ENCODE results near the gene PCYT1A. TPM values are rescaled to one million over a fixed set of nuclear protein-coding genes. Genes with fewer than 3 reads are reported as not detected.
A peak's percentile ranks its signal among the peaks of the same experiment; 100 is the strongest.

The PCYT1A gene
- total RNA-seq, 1 experiment from 2014 or later, result 64.5 TPM

GRCh38 chr3:196275126-196275525, 12.4 kb downstream of the PCYT1A start:
- no peaks in the 10 kb centered on the region for H3K9me3 Mint-ChIP-seq (ENCODE audit: unreplicated experiment)
- ChIA-PET CTCF (no interaction called here), POLR2A (interaction anchor here (0.8 kb wide), 1 partner anchor 22 kb away, joined by 5 read pairs; no protein-coding TSS in a partner anchor)
- no peak for TF ChIP-seq CTCF (IDR thresholded peaks at IDR 0.05; ENCODE audit: unreplicated experiment)
- H3K36me3 Mint-ChIP-seq (ENCODE audit: insufficient read depth, unreplicated experiment), result peaks cover 20% of the 10 kb centered on the region
- DNase-seq (ENCODE audit: unreplicated experiment), result no peak
- no peak overlapping the region for H3K4me3 Mint-ChIP-seq (ENCODE audit: unreplicated experiment)
- intact Hi-C loops (cut with micrococcal nuclease), result no loop called here
- no peaks in the 10 kb centered on the region for H3K27me3 Mint-ChIP-seq (ENCODE audit: insufficient read depth, unreplicated experiment)
- no peak overlapping the region for H3K27ac Mint-ChIP-seq (ENCODE audit: low read depth, unreplicated experiment)
- peaks cover 27% of the 10 kb centered on the region for H3K4me1 Mint-ChIP-seq (ENCODE audit: insufficient read depth, unreplicated experiment)
- no TSS peak for BruUV-seq (replicated peaks)

- Mint-ChIP-seq H3K27ac (ENCODE audit: low read depth, unreplicated experiment) (peak overlapping the region; percentile 46), H3K4me3 (ENCODE audit: unreplicated experiment) (no peak overlapping the region), H3K4me1 (ENCODE audit: insufficient read depth, unreplicated experiment) (peaks cover 28% of the 10 kb centered on the region), H3K36me3 (ENCODE audit: insufficient read depth, unreplicated experiment) (peaks cover 23% of the 10 kb centered on the region), H3K9me3 (ENCODE audit: unreplicated experiment) (no peaks in the 10 kb centered on the region), H3K27me3 (ENCODE audit: insufficient read depth, unreplicated experiment) (no peaks in the 10 kb centered on the region)
- intact Hi-C loops (cut with micrococcal nuclease), result no loop called here
- DNase-seq (ENCODE audit: unreplicated experiment), result peak; percentile 53
- ChIA-PET CTCF (no interaction called here), POLR2A (interaction anchor here (0.8 kb wide), 1 partner anchor 21 kb away, joined by 5 read pairs; no protein-coding TSS in a partner anchor)
- BruUV-seq (replicated peaks), result no TSS peak
- TF ChIP-seq CTCF (IDR thresholded peaks at IDR 0.05; ENCODE audit: unreplicated experiment), result no peak
These were observed 12.9 kb downstream of the PCYT1A start for GRCh38 chr3:196274585-196274984.

- DNase-seq (ENCODE audit: unreplicated experiment), result no peak
- H3K36me3 Mint-ChIP-seq (ENCODE audit: insufficient read depth, unreplicated experiment), result peaks cover 32% of the 10 kb centered on the region
- no peak for TF ChIP-seq CTCF (IDR thresholded peaks at IDR 0.05; ENCODE audit: unreplicated experiment)
- H3K27ac Mint-ChIP-seq (ENCODE audit: low read depth, unreplicated experiment), result no peak overlapping the region
- no peaks in the 10 kb centered on the region for H3K27me3 Mint-ChIP-seq (ENCODE audit: insufficient read depth, unreplicated experiment)
- ChIA-PET POLR2A (no interaction called here), CTCF (interaction anchor here (1.2 kb wide), 1 partner anchor 249 kb away, joined by 3 read pairs; no protein-coding TSS in a partner anchor)
- no peaks in the 10 kb centered on the region for H3K9me3 Mint-ChIP-seq (ENCODE audit: unreplicated experiment)
- intact Hi-C loops (cut with micrococcal nuclease), result no loop called here
- peaks cover 22% of the 10 kb centered on the region for H3K4me1 Mint-ChIP-seq (ENCODE audit: insufficient read depth, unreplicated experiment)
- H3K4me3 Mint-ChIP-seq (ENCODE audit: unreplicated experiment), result no peak overlapping the region
- no TSS peak for BruUV-seq (replicated peaks)
These were observed 13.9 kb downstream of the PCYT1A start for GRCh38 chr3:196273655-196274054.

- Mint-ChIP-seq H3K36me3 (ENCODE audit: insufficient read depth, unreplicated experiment) (peaks cover 36% of the 10 kb centered on the region), H3K9me3 (ENCODE audit: unreplicated experiment) (no peaks in the 10 kb centered on the region), H3K4me1 (ENCODE audit: insufficient read depth, unreplicated experiment) (peaks cover 16% of the 10 kb centered on the region), H3K27me3 (ENCODE audit: insufficient read depth, unreplicated experiment) (no peaks in the 10 kb centered on the region), H3K27ac (ENCODE audit: low read depth, unreplicated experiment) (no peak overlapping the region), H3K4me3 (ENCODE audit: unreplicated experiment) (no peak overlapping the region)
- POLR2A ChIA-PET, result interaction anchor here (0.6 to 0.7 kb wide), 2 partner anchors 8 to 67 kb away, joined by 3 read pairs; no protein-coding TSS in a partner anchor
- DNase-seq (ENCODE audit: unreplicated experiment), result no peak
- no peak for TF ChIP-seq CTCF (IDR thresholded peaks at IDR 0.05; ENCODE audit: unreplicated experiment)
- CTCF ChIA-PET, result interaction anchor here (0.5 to 1.2 kb wide), 5 partner anchors 8 to 273 kb away, joined by 3 to 4 read pairs (median 4); no protein-coding TSS in a partner anchor
- intact Hi-C loops (cut with micrococcal nuclease), result no loop called here
- BruUV-seq (replicated peaks), result no TSS peak
These were observed 14.7 kb downstream of the PCYT1A start for GRCh38 chr3:196272826-196273225.

Measured in MCF 10A (cell line).